ENCODE results near the gene GMNN.

The GMNN gene

GRCh38 chr6:24802271-24803059, 27.7 kb downstream of the GMNN start:
- peak overlapping the region; percentile 58 for H3K27ac ChIP-seq
- TF ChIP-seq, protein P1, sequence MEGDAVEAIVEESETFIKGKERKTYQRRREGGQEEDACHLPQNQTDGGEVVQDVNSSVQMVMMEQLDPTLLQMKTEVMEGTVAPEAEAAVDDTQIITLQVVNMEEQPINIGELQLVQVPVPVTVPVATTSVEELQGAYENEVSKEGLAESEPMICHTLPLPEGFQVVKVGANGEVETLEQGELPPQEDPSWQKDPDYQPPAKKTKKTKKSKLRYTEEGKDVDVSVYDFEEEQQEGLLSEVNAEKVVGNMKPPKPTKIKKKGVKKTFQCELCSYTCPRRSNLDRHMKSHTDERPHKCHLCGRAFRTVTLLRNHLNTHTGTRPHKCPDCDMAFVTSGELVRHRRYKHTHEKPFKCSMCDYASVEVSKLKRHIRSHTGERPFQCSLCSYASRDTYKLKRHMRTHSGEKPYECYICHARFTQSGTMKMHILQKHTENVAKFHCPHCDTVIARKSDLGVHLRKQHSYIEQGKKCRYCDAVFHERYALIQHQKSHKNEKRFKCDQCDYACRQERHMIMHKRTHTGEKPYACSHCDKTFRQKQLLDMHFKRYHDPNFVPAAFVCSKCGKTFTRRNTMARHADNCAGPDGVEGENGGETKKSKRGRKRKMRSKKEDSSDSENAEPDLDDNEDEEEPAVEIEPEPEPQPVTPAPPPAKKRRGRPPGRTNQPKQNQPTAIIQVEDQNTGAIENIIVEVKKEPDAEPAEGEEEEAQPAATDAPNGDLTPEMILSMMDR (conservative IDR thresholded peaks at IDR 0.05), result no peak

GRCh38 chr6:24807584-24807983, 32.8 kb downstream of the GMNN start:
- TF ChIP-seq, protein P1 (conservative IDR thresholded peaks at IDR 0.05), result no peak
- no peak overlapping the region for H3K27ac ChIP-seq

DNA sequence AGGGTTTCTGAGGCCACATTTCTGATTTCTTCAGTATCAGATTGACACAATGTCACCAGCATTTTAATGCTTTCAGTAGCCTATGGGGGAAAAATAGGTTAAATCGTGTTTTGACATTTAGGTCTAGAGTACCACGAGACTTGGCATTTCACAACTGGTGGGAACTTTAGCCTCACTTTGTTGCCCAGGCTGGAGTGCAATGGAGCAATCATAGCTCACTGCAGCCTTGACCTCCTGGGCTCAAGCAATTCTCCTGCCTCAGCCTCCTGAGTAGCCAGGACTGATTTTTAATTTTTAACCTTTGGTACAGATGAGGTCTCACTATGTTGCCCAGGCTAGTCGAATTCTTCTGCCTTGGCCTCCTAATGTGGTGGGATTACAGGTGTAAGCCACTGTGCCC, 35.0 kb downstream of the GMNN start:
- no peak overlapping the region for H3K27ac ChIP-seq
- TF ChIP-seq, protein P1 (conservative IDR thresholded peaks at IDR 0.05), result no peak

DNA sequence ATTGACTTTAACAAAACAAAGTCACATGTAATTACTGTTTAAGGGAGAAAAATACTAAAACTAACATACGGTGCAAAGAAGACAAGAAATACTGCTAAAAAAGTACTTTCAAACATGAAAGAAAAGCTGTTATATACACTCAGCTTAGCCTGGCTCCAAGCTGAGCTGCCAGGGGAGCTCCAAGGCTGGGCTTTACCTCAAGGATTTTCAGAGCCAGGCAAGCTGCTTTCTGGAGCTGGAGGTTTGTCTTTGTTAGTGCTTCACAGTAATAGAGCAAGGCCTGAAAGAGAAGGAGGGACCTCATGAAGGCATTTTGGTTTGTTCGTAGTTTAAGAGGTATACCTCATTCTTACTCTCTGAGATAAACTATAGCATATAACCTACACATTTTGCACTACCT, 43.6 kb downstream of the GMNN start:
- no peak overlapping the region for H3K27ac ChIP-seq
- TF ChIP-seq, protein P1 (conservative IDR thresholded peaks at IDR 0.05), result no peak

DNA sequence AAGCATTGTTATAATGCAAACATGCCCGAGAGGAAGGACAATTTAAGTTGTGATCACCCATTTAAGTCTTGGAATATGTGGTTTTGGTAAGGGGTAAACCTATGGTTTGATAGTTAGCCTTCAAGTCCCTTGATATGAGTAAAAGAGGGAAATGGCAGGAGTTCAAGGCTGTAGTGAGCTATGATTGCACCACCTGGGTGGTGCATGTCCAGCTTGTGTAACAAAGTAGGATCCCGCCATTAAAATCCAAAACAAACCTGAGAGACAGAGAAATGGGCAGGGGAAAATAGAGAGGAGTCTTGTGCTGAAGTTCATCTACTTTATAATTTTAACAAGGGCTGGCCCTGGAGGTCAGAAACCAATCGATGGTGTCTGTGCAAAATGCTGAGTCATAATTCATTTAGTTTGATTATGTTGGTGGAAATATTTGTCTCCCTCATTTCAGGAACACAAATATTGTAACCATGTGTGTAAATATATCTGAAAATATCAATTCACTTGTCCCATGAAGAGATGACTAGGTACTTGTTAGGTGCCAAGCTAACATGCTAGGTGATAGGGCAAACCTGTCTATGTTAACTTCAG, 47.2 kb downstream of the GMNN start:
- TF ChIP-seq, protein P1 (conservative IDR thresholded peaks at IDR 0.05), result no peak
- H3K27ac ChIP-seq, result no peak overlapping the region

DNA sequence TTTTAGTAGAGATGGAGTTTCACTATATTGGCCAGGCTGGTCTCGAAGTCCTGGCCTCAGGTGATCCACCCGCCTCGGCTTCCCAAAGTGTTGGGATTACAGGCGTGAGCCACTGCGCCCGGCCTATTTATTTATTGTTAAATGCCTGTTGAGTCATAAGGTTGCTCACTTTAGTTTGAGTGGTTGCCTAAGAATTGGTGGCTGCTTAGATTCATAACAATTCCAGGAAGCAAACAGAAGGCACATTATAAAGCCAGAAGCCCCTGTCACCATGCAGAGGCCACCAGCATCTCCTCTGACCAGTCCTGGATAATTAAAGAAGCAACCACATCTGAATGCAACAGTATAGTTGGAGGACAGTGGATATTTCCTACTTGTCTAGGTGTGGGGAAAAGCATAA, 48.0 kb downstream of the GMNN start:
- no peak overlapping the region for H3K27ac ChIP-seq
- TF ChIP-seq, protein P1 (conservative IDR thresholded peaks at IDR 0.05), result no peak

GRCh38 chr6:24823185-24823584, 48.4 kb downstream of the GMNN start:
- H3K27ac ChIP-seq, result no peak overlapping the region
- TF ChIP-seq, protein P1 (conservative IDR thresholded peaks at IDR 0.05), result no peak

All from VCaP (cell line).